ENCODE results near the gene LARGE1.
A peak's percentile ranks its signal among the peaks of the same experiment; 100 is the strongest.

DNA sequence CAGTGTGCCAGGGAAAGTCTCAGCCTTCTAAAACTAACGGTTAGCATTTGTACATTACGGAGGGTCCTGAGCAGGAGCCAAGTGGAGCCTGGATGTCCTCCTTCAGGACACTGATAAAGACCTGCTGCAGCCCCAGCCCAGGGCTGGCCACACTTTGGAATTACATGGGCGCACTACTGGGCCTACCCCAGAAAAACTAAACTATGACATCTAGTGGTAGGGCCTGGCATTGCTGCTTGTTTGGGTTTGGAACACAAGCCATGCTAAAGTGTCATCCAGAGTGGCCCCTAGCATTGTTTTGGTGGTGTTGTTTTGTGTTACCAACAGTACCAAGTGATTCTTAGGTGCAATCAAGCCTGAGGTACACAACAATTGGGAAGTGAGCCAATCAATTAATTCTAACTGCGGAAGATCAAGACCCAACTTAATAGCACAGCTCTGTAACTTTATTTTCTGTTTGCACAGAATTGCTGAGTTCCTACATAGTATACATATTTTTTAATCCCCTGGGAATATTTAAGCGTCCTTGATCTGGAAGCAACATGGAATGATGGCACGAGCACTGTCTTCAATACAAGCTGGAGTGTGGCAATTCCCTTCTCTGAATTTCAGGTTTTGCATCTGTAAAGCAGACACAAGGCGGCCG lies 340.7 kb downstream of the LARGE1 start:
- TF ChIP-seq CTCF (conservative IDR thresholded peaks at IDR 0.05 in 1 of 2, IDR thresholded peaks at IDR 0.05 in 1 of 2; ENCODE audit: low read depth in 1 of 2, low read length in 2 of 2), result peak; percentile 95 to 98
- no peak for TF ChIP-seq EZH2 (IDR thresholded peaks at IDR 0.05; ENCODE audit: low read length, missing control alignments)

All from fibroblast of lung (primary cell).